Stimulated activated naive CD8-positive, alpha-beta T cell treated with anti-CD3 and anti-CD28 coated beads, Interleukin-15, amount 100 ng/mL, for 72 hours (primary cell): ENCODE results near the gene SLC3A2.

Experiments
- ATAC-seq: fragments of 150-1000 bp; cut with Tn5 transposase; 2 replicates; pipeline ENCODE4 v1.10.0; 2021; ENCODE audit warnings: mild to moderate bottlenecking, moderate library complexity
- DNase-seq, 2 donors: peaks; one replicate each; pipeline ENCODE4 v3.0.0; 2021 to 2022
- H3K27ac Mint-ChIP-seq, 2 donors: one replicate each; pipeline ENCODE4 v1.8.0; 2022; ENCODE audit warnings: mild to moderate bottlenecking in 2 of 2, mixed read lengths in 2 of 2, moderate library complexity in 2 of 2
- H3K27me3 Mint-ChIP-seq: one replicate; pipeline ENCODE4 v1.8.0; 2022; ENCODE audit warnings: mixed read lengths
- H3K4me1 Mint-ChIP-seq: one replicate; pipeline ENCODE4 v1.8.0; 2022; ENCODE audit warnings: mild to moderate bottlenecking, mixed read lengths
- H3K4me3 Mint-ChIP-seq, 2 donors: one replicate each; pipeline ENCODE4 v1.8.0; 2022; ENCODE audit warnings: mild to moderate bottlenecking in 2 of 2, mixed read lengths in 2 of 2, moderate library complexity in 1 of 2
- H3K9me3 Mint-ChIP-seq, 2 donors: one replicate each; pipeline ENCODE4 v1.8.0; 2022; ENCODE audit warnings: mixed read lengths in 2 of 2

Gene SLC3A2

GRCh38 chr11:62885137-62885750, 4.5 kb downstream of the SLC3A2 start:
- Mint-ChIP-seq H3K27me3 (no peaks in the 10 kb centered on the region), H3K27ac (peak overlapping the region; percentile 63 to 80), H3K9me3 (no peaks in the 10 kb centered on the region), H3K4me1 (peaks cover 84% of the 10 kb centered on the region), H3K4me3 (peak overlapping the region; percentile 77 to 84)
- DNase-seq (no peak), ATAC-seq (no peak)

- H3K4me1 Mint-ChIP-seq = peaks cover 77% of the 10 kb centered on the region
- H3K27me3 Mint-ChIP-seq = no peaks in the 10 kb centered on the region
- H3K9me3 Mint-ChIP-seq = no peaks in the 10 kb centered on the region
- H3K4me3 Mint-ChIP-seq = peak overlapping the region in 1 of 2 donors; percentile 36
- H3K27ac Mint-ChIP-seq = peak overlapping the region in 1 of 2 donors; percentile 92
- DNase-seq (no peak), ATAC-seq (no peak)
Measured at GRCh38 chr11:62888406-62888805, 7.7 kb downstream of the SLC3A2 start.

- H3K27me3 Mint-ChIP-seq = no peaks in the 10 kb centered on the region
- ATAC-seq (peak; percentile 2), DNase-seq (no peak)
- H3K9me3 Mint-ChIP-seq = no peaks in the 10 kb centered on the region
- H3K27ac Mint-ChIP-seq = peak overlapping the region; percentile 30 to 92
- H3K4me1 Mint-ChIP-seq = peaks cover 70% of the 10 kb centered on the region
- H3K4me3 Mint-ChIP-seq = no peak overlapping the region
Measured at GRCh38 chr11:62889126-62889483, 8.4 kb downstream of the SLC3A2 start.

GRCh38 chr11:62889484-62890437, 9.1 kb downstream of the SLC3A2 start:
- DNase-seq (no peak), ATAC-seq (peak; percentile 31)
- Mint-ChIP-seq H3K4me1 (peaks cover 65% of the 10 kb centered on the region), H3K9me3 (no peaks in the 10 kb centered on the region), H3K27ac (peak overlapping the region; percentile 30 to 92), H3K27me3 (peaks cover 5% of the 10 kb centered on the region), H3K4me3 (peak overlapping the region in 1 of 2 donors; percentile 3)

GRCh38 chr11:62892077-62892922, 11.6 kb downstream of the SLC3A2 start:
- peak; percentile 75 for ATAC-seq

GRCh38 chr11:62895501-62895900, 14.8 kb downstream of the SLC3A2 start:
- H3K9me3 Mint-ChIP-seq = no peaks in the 10 kb centered on the region
- H3K4me3 Mint-ChIP-seq = no peak overlapping the region
- peaks cover 23% of the 10 kb centered on the region for H3K4me1 Mint-ChIP-seq
- no peak overlapping the region for H3K27ac Mint-ChIP-seq
- ATAC-seq (no peak), DNase-seq (no peak)
- H3K27me3 Mint-ChIP-seq = peaks cover 39% of the 10 kb centered on the region

More at GRCh38 chr11:62892077-62892922, 11.6 kb downstream of the SLC3A2 start:
- no peak overlapping the region for H3K4me3 Mint-ChIP-seq
- H3K27me3 Mint-ChIP-seq = peaks cover 20% of the 10 kb centered on the region
- DNase-seq = no peak
- peaks cover 46% of the 10 kb centered on the region for H3K4me1 Mint-ChIP-seq
- H3K27ac Mint-ChIP-seq = peak overlapping the region in 1 of 2 donors; percentile 29
- no peaks in the 10 kb centered on the region for H3K9me3 Mint-ChIP-seq

GRCh38 chr11:62896049-62896448, 15.4 kb downstream of the SLC3A2 start:
- no peaks in the 10 kb centered on the region for H3K9me3 Mint-ChIP-seq
- no peak overlapping the region for H3K27ac Mint-ChIP-seq
- no peak for DNase-seq
- peaks cover 21% of the 10 kb centered on the region for H3K4me1 Mint-ChIP-seq
- H3K27me3 Mint-ChIP-seq = peaks cover 42% of the 10 kb centered on the region
- ATAC-seq = no peak
- no peak overlapping the region for H3K4me3 Mint-ChIP-seq

GRCh38 chr11:62897311-62897710, 16.6 kb downstream of the SLC3A2 start:
- Mint-ChIP-seq H3K9me3 (no peaks in the 10 kb centered on the region), H3K27ac (no peak overlapping the region)

GRCh38 chr11:62898027-62898426, 17.3 kb downstream of the SLC3A2 start:
- H3K27ac Mint-ChIP-seq = no peak overlapping the region
- no peaks in the 10 kb centered on the region for H3K9me3 Mint-ChIP-seq
- peaks cover 23% of the 10 kb centered on the region for H3K4me1 Mint-ChIP-seq
- ATAC-seq (peak; percentile 69), DNase-seq (no peak)
- H3K27me3 Mint-ChIP-seq = peaks cover 54% of the 10 kb centered on the region
- no peak overlapping the region for H3K4me3 Mint-ChIP-seq

More at GRCh38 chr11:62897311-62897710, 16.6 kb downstream of the SLC3A2 start:
- Mint-ChIP-seq H3K27me3 (peaks cover 52% of the 10 kb centered on the region), H3K4me1 (peaks cover 20% of the 10 kb centered on the region), H3K4me3 (no peak overlapping the region)
- no peak for ATAC-seq
- DNase-seq = no peak

- no peaks in the 10 kb centered on the region for H3K9me3 Mint-ChIP-seq
- DNase-seq (no peak), ATAC-seq (peak; percentile 50)
- H3K4me1 Mint-ChIP-seq = peaks cover 29% of the 10 kb centered on the region
- H3K27ac Mint-ChIP-seq = no peak overlapping the region
- H3K4me3 Mint-ChIP-seq = no peak overlapping the region
- H3K27me3 Mint-ChIP-seq = peaks cover 50% of the 10 kb centered on the region
Measured at GRCh38 chr11:62902932-62903331, 22.2 kb downstream of the SLC3A2 start.

- Mint-ChIP-seq H3K4me3 (no peak overlapping the region), H3K4me1 (peaks cover 29% of the 10 kb centered on the region), H3K27ac (peak overlapping the region in 1 of 2 donors; percentile 60), H3K9me3 (no peaks in the 10 kb centered on the region), H3K27me3 (peaks cover 41% of the 10 kb centered on the region)
- ATAC-seq (no peak), DNase-seq (no peak)
Measured at GRCh38 chr11:62905296-62905695, 24.6 kb downstream of the SLC3A2 start.

GRCh38 chr11:62905927-62906531, 25.3 kb downstream of the SLC3A2 start:
- H3K4me3 Mint-ChIP-seq = no peak overlapping the region
- ATAC-seq = peak; percentile 74

GRCh38 chr11:62908468-62909072, 27.9 kb downstream of the SLC3A2 start:
- peaks cover 8% of the 10 kb centered on the region for H3K4me1 Mint-ChIP-seq
- no peak for ATAC-seq
- DNase-seq = no peak
- H3K4me3 Mint-ChIP-seq = no peak overlapping the region
- H3K27ac Mint-ChIP-seq = peak overlapping the region in 1 of 2 donors; percentile 42
- peaks cover 31% of the 10 kb centered on the region for H3K27me3 Mint-ChIP-seq
- no peaks in the 10 kb centered on the region for H3K9me3 Mint-ChIP-seq

More at GRCh38 chr11:62905927-62906531, 25.3 kb downstream of the SLC3A2 start:
- Mint-ChIP-seq H3K27ac (no peak overlapping the region), H3K4me1 (peaks cover 29% of the 10 kb centered on the region), H3K9me3 (no peaks in the 10 kb centered on the region), H3K27me3 (peaks cover 42% of the 10 kb centered on the region)
- DNase-seq = peak; percentile 76 to 80

GRCh38 chr11:62909107-62909894, 28.6 kb downstream of the SLC3A2 start:
- Mint-ChIP-seq H3K27ac (no peak overlapping the region), H3K27me3 (peaks cover 31% of the 10 kb centered on the region), H3K4me3 (no peak overlapping the region), H3K9me3 (no peaks in the 10 kb centered on the region), H3K4me1 (peaks cover 6% of the 10 kb centered on the region)
- ATAC-seq = peak; percentile 43
- DNase-seq = peak in 1 of 2 donors; percentile 40
